ENCODE data around the gene AKAP12.

DNA sequence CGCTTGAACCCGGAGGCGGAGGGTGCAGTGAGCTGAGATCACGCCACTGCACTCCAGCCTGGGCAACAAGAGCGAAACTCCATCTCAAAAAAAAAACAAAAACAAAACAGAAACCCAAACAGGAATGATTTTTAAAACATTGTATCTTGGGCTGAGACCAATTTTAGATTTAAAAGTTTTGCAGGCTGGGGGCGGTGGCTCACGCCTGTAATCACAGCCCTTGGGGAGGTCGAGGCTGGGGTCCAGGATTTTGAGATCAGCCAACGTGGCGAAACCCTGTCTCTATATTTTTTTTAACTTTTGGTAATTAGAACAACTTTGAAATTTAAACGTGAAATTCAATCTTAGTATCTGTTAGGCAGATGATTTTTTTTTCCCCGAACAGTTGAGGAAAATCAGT lies 70.5 kb downstream of the AKAP12 start:
- TF ChIP-seq, protein P1, sequence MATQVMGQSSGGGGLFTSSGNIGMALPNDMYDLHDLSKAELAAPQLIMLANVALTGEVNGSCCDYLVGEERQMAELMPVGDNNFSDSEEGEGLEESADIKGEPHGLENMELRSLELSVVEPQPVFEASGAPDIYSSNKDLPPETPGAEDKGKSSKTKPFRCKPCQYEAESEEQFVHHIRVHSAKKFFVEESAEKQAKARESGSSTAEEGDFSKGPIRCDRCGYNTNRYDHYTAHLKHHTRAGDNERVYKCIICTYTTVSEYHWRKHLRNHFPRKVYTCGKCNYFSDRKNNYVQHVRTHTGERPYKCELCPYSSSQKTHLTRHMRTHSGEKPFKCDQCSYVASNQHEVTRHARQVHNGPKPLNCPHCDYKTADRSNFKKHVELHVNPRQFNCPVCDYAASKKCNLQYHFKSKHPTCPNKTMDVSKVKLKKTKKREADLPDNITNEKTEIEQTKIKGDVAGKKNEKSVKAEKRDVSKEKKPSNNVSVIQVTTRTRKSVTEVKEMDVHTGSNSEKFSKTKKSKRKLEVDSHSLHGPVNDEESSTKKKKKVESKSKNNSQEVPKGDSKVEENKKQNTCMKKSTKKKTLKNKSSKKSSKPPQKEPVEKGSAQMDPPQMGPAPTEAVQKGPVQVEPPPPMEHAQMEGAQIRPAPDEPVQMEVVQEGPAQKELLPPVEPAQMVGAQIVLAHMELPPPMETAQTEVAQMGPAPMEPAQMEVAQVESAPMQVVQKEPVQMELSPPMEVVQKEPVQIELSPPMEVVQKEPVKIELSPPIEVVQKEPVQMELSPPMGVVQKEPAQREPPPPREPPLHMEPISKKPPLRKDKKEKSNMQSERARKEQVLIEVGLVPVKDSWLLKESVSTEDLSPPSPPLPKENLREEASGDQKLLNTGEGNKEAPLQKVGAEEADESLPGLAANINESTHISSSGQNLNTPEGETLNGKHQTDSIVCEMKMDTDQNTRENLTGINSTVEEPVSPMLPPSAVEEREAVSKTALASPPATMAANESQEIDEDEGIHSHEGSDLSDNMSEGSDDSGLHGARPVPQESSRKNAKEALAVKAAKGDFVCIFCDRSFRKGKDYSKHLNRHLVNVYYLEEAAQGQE (IDR thresholded peaks at IDR 0.05; ENCODE audit: insufficient read depth in 1 of 2, low read depth in 2 of 2, low read length in 2 of 2), result no peak
- TF ChIP-seq POLR2AphosphoS5 (IDR thresholded peaks at IDR 0.05; ENCODE audit: low read depth, low read length), result no peak

All from PFSK-1 (cell line).